ENCODE data around the gene MARCHF6. TPM values are rescaled to one million over a fixed set of nuclear protein-coding genes. Genes with fewer than 3 reads are reported as not detected.

The MARCHF6 gene
- total RNA-seq, 1 experiment from 2014 or later: 129 TPM

GRCh38 chr5:10311595-10312425 is 41.7 kb upstream of the MARCHF6 start:
- Histone ChIP-seq H3K27ac (ENCODE audit: low read depth, low read length, poor library complexity, severe bottlenecking) (no peak overlapping the region), H3K36me3 (ENCODE audit: insufficient read depth, low read length, poor library complexity, severe bottlenecking) (no peaks in the 10 kb centered on the region), H3K9me3 (ENCODE audit: low read depth, low read length, poor library complexity, severe bottlenecking) (no peaks in the 10 kb centered on the region), H3K4me1 (ENCODE audit: insufficient read depth, low read length, poor library complexity, severe bottlenecking) (peaks cover 4% of the 10 kb centered on the region), H3K27me3 (replicated peaks; ENCODE audit: insufficient read depth, low read depth, low read length, poor library complexity) (no peaks in the 10 kb centered on the region), H3K4me3 (ENCODE audit: low read depth, low read length, poor library complexity, severe bottlenecking) (no peak overlapping the region)
- DNase-seq (ENCODE audit: low spot score): no peak
- ChIA-PET CTCF (no interaction called here), POLR2A (ENCODE audit: low non-redundant PET) (no interaction called here)
- no TSS peak for BruUV-seq (replicated peaks)
- no peak for TF ChIP-seq EZH2 (IDR thresholded peaks at IDR 0.05; ENCODE audit: borderline replicate concordance, low read depth, low read length, poor library complexity, severe bottlenecking)
- no peak for TF ChIP-seq CTCF (conservative IDR thresholded peaks at IDR 0.05; ENCODE audit: low read depth, low read length)
- intact Hi-C loops (cut with micrococcal nuclease; ENCODE audit: unreplicated experiment): no loop called here

GRCh38 chr5:10315201-10315600 is 38.3 kb upstream of the MARCHF6 start:
- H3K4me3 ChIP-seq (ENCODE audit: low read depth, low read length, poor library complexity, severe bottlenecking): no peak overlapping the region
- peaks cover 1% of the 10 kb centered on the region for H3K4me1 ChIP-seq (ENCODE audit: insufficient read depth, low read length, poor library complexity, severe bottlenecking)
- TF ChIP-seq CTCF (conservative IDR thresholded peaks at IDR 0.05; ENCODE audit: low read depth, low read length) (no peak), EZH2 (IDR thresholded peaks at IDR 0.05; ENCODE audit: borderline replicate concordance, low read depth, low read length, poor library complexity, severe bottlenecking) (no peak)
- POLR2A ChIA-PET (ENCODE audit: low non-redundant PET): no interaction called here
- H3K27ac ChIP-seq (ENCODE audit: low read depth, low read length, poor library complexity, severe bottlenecking): no peak overlapping the region
- CTCF ChIA-PET: no interaction called here
- intact Hi-C loops (cut with micrococcal nuclease; ENCODE audit: unreplicated experiment): no loop called here
- DNase-seq (ENCODE audit: low spot score): no peak
- no peaks in the 10 kb centered on the region for H3K9me3 ChIP-seq (ENCODE audit: low read depth, low read length, poor library complexity, severe bottlenecking)
- no peaks in the 10 kb centered on the region for H3K36me3 ChIP-seq (ENCODE audit: insufficient read depth, low read length, poor library complexity, severe bottlenecking)
- BruUV-seq (replicated peaks): no TSS peak
- no peaks in the 10 kb centered on the region for H3K27me3 ChIP-seq (replicated peaks; ENCODE audit: insufficient read depth, low read depth, low read length, poor library complexity)

- Histone ChIP-seq H3K4me3 (ENCODE audit: low read depth, low read length, poor library complexity, severe bottlenecking) (no peak overlapping the region), H3K27ac (ENCODE audit: low read depth, low read length, poor library complexity, severe bottlenecking) (no peak overlapping the region), H3K27me3 (replicated peaks; ENCODE audit: insufficient read depth, low read depth, low read length, poor library complexity) (no peaks in the 10 kb centered on the region), H3K9me3 (ENCODE audit: low read depth, low read length, poor library complexity, severe bottlenecking) (no peaks in the 10 kb centered on the region), H3K4me1 (ENCODE audit: insufficient read depth, low read length, poor library complexity, severe bottlenecking) (no peaks in the 10 kb centered on the region), H3K36me3 (ENCODE audit: insufficient read depth, low read length, poor library complexity, severe bottlenecking) (no peaks in the 10 kb centered on the region)
- ChIA-PET POLR2A (ENCODE audit: low non-redundant PET) (no interaction called here), CTCF (no interaction called here)
- DNase-seq (ENCODE audit: low spot score): no peak
- intact Hi-C loops (cut with micrococcal nuclease; ENCODE audit: unreplicated experiment): no loop called here
- no peak for TF ChIP-seq EZH2 (IDR thresholded peaks at IDR 0.05; ENCODE audit: borderline replicate concordance, low read depth, low read length, poor library complexity, severe bottlenecking)
- TF ChIP-seq CTCF (conservative IDR thresholded peaks at IDR 0.05; ENCODE audit: low read depth, low read length): no peak
- BruUV-seq (replicated peaks): no TSS peak
Measured at GRCh38 chr5:10315824-10316509, 37.5 kb upstream of the MARCHF6 start.
